ENCODE measurements around the gene TMEM123.
"Not testable (repeated sequence)": the region's sequence is repeated elsewhere in the genome, so short reads cannot be mapped to it uniquely, and the experiment has no call there.

Gene TMEM123

GRCh38 chr11:102390667-102391465 is 61.7 kb downstream of the TMEM123 start:
- Mint-ChIP-seq H3K27ac (peak overlapping the region; percentile 61), H3K4me3 (no peak overlapping the region), H3K4me1 (ENCODE audit: low read depth) (peaks cover 51% of the 10 kb centered on the region), H3K9me3 (ENCODE audit: low read depth) (no peaks in the 10 kb centered on the region), H3K36me3 (peaks cover 24% of the 10 kb centered on the region), H3K27me3 (no peaks in the 10 kb centered on the region)

- Mint-ChIP-seq H3K27me3 (no peaks in the 10 kb centered on the region), H3K27ac (peak overlapping the region; percentile 17), H3K9me3 (ENCODE audit: low read depth) (no peaks in the 10 kb centered on the region), H3K4me1 (ENCODE audit: low read depth) (peaks cover 57% of the 10 kb centered on the region), H3K4me3 (no peak overlapping the region), H3K36me3 (peaks cover 29% of the 10 kb centered on the region)
Observed at GRCh38 chr11:102389253-102389652, 63.3 kb downstream of the TMEM123 start.

GRCh38 chr11:102387043-102387781 is 65.4 kb downstream of the TMEM123 start:
- H3K36me3 Mint-ChIP-seq = peaks cover 34% of the 10 kb centered on the region
- H3K9me3 Mint-ChIP-seq (ENCODE audit: low read depth) = no peaks in the 10 kb centered on the region
- peaks cover 45% of the 10 kb centered on the region for H3K4me1 Mint-ChIP-seq (ENCODE audit: low read depth)
- peak overlapping the region; percentile 61 for H3K27ac Mint-ChIP-seq
- no peaks in the 10 kb centered on the region for H3K27me3 Mint-ChIP-seq
- H3K4me3 Mint-ChIP-seq = no peak overlapping the region

DNA sequence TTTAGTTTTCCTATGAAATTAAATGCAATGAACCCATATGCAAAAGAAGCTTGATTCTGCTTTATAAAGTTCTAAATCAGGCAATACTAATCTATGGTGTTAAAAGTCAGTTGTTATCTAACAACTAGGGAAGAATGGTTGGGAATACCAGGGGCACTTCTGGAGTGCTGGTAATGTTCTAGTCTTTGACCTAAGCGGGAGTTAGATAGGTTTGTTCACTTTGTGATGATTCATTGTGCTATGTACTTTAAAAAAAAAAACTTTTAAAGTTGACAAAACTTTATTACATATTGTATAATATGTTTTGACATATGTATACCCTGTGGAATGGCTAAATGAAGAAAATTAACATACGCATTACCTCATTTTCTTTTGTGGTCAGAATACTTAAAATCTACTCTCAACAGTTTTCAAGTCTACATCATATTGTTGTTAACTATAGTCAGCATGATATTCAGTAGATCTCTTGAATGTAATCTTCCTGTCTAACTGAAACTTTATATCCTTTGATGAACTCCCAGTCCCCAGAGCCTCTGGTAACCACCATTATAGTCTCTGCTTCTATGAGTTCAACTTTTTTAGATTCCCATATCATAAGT is 66.3 kb downstream of the TMEM123 start:
- peaks cover 38% of the 10 kb centered on the region for H3K36me3 Mint-ChIP-seq
- H3K9me3 Mint-ChIP-seq (ENCODE audit: low read depth) = no peaks in the 10 kb centered on the region
- H3K4me1 Mint-ChIP-seq (ENCODE audit: low read depth) = peaks cover 45% of the 10 kb centered on the region
- H3K4me3 Mint-ChIP-seq = no peak overlapping the region
- no peaks in the 10 kb centered on the region for H3K27me3 Mint-ChIP-seq
- H3K27ac Mint-ChIP-seq = peak overlapping the region; percentile 61

GRCh38 chr11:102385085-102386007 is 67.2 kb downstream of the TMEM123 start:
- Mint-ChIP-seq H3K4me1 (ENCODE audit: low read depth) (peaks cover 40% of the 10 kb centered on the region), H3K27me3 (no peaks in the 10 kb centered on the region), H3K9me3 (ENCODE audit: low read depth) (no peaks in the 10 kb centered on the region), H3K4me3 (no peak overlapping the region), H3K36me3 (peaks cover 36% of the 10 kb centered on the region), H3K27ac (peak overlapping the region; percentile 16)

DNA sequence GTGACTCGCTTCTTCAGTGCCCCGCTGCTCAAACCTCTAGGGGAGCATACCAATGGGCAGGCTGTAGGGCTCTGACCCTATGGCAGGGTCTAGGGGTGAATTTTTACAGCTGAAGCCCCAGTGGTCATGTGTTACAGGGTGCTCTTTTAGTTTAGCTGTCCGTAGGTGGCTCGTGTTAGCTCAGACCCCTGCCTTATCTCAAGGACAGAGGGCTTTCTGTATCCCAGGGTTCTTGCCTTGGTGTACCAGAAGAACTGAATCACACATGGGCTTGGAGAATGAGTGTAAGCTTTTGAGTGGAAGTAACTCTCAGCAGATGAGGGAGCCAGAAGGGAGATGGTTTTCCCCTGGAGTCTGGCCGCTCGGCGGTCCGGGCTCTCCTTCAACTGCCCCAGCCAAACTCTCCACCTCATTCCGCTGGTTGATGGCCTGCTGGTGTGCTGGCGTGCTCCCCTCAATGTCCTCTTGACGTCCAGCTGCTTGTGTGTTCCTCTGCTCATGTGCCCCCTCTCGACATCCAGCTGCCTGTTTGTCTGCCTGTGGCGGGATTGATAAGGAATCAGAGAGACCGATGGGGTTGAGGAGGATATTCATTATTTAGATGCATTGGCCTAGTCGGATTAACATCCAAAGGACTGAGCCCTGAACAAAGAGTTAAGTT is 68.0 kb downstream of the TMEM123 start:
- Mint-ChIP-seq H3K27ac (peak overlapping the region; percentile 16), H3K27me3 (no peaks in the 10 kb centered on the region), H3K4me3 (no peak overlapping the region), H3K36me3 (peaks cover 34% of the 10 kb centered on the region), H3K9me3 (ENCODE audit: low read depth) (no peaks in the 10 kb centered on the region), H3K4me1 (ENCODE audit: low read depth) (peaks cover 37% of the 10 kb centered on the region)

- H3K36me3 Mint-ChIP-seq = peaks cover 30% of the 10 kb centered on the region
- H3K4me1 Mint-ChIP-seq (ENCODE audit: low read depth) = peaks cover 35% of the 10 kb centered on the region
- H3K27ac Mint-ChIP-seq = no peak overlapping the region
Observed at GRCh38 chr11:102383839-102384238, 68.7 kb downstream of the TMEM123 start.

DNA sequence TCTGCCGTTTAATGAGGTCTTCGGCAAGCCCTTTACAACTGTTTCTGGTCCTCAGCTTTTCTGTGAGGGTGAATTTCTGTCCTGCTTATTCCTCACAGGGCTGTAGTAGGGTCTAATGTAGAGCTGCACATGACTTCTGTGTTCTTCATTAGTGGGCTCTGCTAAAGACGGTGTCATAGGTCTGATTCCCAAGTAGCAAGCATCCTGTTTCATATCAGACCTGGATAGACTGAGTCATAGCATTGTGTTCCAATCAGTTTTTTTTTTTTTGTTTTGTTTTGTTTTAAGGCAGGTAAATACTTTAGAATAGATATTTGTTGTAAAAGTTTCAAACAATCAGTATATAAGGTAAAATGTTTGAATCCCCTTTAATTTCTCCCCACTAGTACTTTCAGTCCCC is 70.2 kb downstream of the TMEM123 start:
- Mint-ChIP-seq H3K36me3 (peaks cover 33% of the 10 kb centered on the region), H3K4me3 (no peak overlapping the region), H3K9me3 (ENCODE audit: low read depth) (no peaks in the 10 kb centered on the region), H3K4me1 (ENCODE audit: low read depth) (peaks cover 39% of the 10 kb centered on the region), H3K27me3 (no peaks in the 10 kb centered on the region), H3K27ac (peak overlapping the region; percentile 23)

More at GRCh38 chr11:102383839-102384238, 68.7 kb downstream of the TMEM123 start:
- H3K27me3 Mint-ChIP-seq = no peaks in the 10 kb centered on the region
- H3K4me3 Mint-ChIP-seq = no peak overlapping the region
- H3K9me3 Mint-ChIP-seq (ENCODE audit: low read depth) = no peaks in the 10 kb centered on the region

GRCh38 chr11:102378818-102379217 is 73.7 kb downstream of the TMEM123 start:
- H3K27ac Mint-ChIP-seq = peak overlapping the region; percentile 12
- H3K27me3 Mint-ChIP-seq = no peaks in the 10 kb centered on the region
- no peak overlapping the region for H3K4me3 Mint-ChIP-seq
- H3K9me3 Mint-ChIP-seq (ENCODE audit: low read depth) = no peaks in the 10 kb centered on the region
- peaks cover 36% of the 10 kb centered on the region for H3K4me1 Mint-ChIP-seq (ENCODE audit: low read depth)
- peaks cover 19% of the 10 kb centered on the region for H3K36me3 Mint-ChIP-seq

- Mint-ChIP-seq H3K27ac (no peak overlapping the region), H3K36me3 (peaks cover 14% of the 10 kb centered on the region), H3K4me1 (ENCODE audit: low read depth) (peaks cover 39% of the 10 kb centered on the region), H3K4me3 (no peak overlapping the region), H3K9me3 (ENCODE audit: low read depth) (no peaks in the 10 kb centered on the region), H3K27me3 (no peaks in the 10 kb centered on the region)
Observed at GRCh38 chr11:102377891-102378290, 74.7 kb downstream of the TMEM123 start.

- Mint-ChIP-seq H3K36me3 (peaks cover 10% of the 10 kb centered on the region), H3K4me3 (no peak overlapping the region), H3K27ac (no peak overlapping the region), H3K9me3 (ENCODE audit: low read depth) (no peaks in the 10 kb centered on the region), H3K27me3 (no peaks in the 10 kb centered on the region), H3K4me1 (ENCODE audit: low read depth) (peaks cover 37% of the 10 kb centered on the region)
Observed at GRCh38 chr11:102375720-102376399, 76.7 kb downstream of the TMEM123 start.

- Mint-ChIP-seq H3K4me1 (ENCODE audit: low read depth) (peaks cover 37% of the 10 kb centered on the region), H3K4me3 (peak overlapping the region; percentile 6)
- not testable (repeated sequence) for H3K36me3 Mint-ChIP-seq; H3K27ac Mint-ChIP-seq; H3K9me3 Mint-ChIP-seq (ENCODE audit: low read depth); H3K27me3 Mint-ChIP-seq
Observed at GRCh38 chr11:102374633-102375424, 77.7 kb downstream of the TMEM123 start.

- H3K9me3 Mint-ChIP-seq (ENCODE audit: low read depth) = no peaks in the 10 kb centered on the region
- no peaks in the 10 kb centered on the region for H3K27me3 Mint-ChIP-seq
- no peak overlapping the region for H3K4me3 Mint-ChIP-seq
- peaks cover 40% of the 10 kb centered on the region for H3K4me1 Mint-ChIP-seq (ENCODE audit: low read depth)
- no peak overlapping the region for H3K27ac Mint-ChIP-seq
- H3K36me3 Mint-ChIP-seq = peaks cover 19% of the 10 kb centered on the region
Observed at GRCh38 chr11:102368472-102368871, 84.1 kb downstream of the TMEM123 start.

Measured in activated naive CD8-positive, alpha-beta T cell (primary cell).